Fibroblast of skin of right biceps (primary cell): ENCODE data around the gene PDE6B.
"Not testable (repeated sequence)": the region's sequence is repeated elsewhere in the genome, so short reads cannot be mapped to it uniquely, and the experiment has no call there.

Source experiments
- DNase-seq: peaks from one replicate; pipeline ENCODE4 v3.0.0-alpha.2; 2013

The PDE6B gene

DNA sequence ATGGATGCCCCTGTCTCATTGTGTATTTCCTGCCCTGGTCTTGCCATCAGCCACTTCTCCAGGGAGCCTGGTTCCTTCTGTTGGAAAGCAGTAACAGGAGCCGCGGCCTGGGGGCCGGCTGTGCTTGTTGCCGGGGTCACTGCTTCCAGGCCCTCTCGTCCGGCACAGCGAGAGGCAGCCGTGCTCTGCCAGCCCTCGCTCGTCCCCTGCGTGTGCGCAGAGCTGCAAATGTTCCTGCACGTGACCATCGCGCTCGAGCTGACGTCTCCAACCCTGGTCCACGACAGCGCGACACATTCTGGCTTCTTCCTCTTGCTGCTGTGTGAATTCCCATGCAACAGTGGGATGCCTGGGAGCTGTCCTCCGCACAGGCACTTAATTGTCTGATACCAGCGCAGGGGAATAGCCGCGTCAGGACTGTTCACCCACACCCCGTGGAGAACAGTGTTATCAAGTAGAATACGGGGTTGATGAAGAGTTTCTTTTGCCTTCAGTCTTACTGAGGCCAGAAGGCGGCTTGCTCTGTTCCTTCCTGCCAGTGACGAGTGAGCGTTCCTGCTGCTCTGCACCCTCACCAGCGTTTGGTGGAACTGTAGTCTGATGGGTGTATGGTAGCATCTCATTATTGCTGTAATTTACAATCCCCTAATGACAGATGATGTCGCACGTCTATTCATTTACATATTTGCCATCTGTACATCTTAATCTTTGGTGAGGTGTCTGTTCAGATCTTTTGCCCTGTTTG, 12.3 kb downstream of the PDE6B start:
- DNase-seq, result no peak

DNA sequence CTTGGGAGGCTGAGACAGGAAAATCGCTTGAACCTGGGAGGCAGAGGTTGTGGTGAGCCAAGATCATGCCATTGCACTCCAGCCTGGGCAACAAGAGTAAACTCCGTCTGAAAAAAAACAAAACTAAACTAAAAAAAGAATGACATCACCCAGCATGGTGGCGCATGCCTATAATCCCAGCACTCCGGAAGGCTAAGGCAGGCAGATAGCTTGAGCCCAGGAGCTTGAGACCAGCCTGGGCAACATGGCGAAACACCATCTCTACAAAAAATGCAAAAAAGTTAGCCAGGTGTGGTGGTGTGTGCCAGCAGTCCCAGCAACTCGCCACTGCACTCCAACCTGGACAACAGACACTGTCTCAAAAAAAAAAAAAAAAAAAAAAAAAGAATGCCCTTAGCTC, 17.0 kb downstream of the PDE6B start:
- not testable (repeated sequence) for DNase-seq

DNA sequence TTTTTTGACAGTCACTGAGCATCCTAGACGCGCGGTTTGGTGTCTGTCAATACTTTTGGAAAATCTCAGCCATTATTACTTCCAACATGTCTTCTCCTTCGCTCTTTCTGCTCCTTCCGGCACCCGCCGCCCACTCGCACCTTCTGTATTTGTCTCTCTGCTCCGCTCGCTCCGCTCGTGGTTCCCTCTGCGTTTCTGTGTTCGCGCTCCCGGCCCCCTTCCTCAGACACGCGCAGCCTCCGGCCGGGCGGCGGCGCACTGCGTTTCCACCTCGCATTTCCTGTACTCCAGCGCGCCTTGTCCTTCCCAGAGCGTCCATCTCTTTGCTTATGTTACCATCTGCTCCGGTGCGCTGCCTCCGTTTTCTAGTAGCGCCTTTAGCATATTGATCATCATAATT, 21.1 kb downstream of the PDE6B start:
- no peak for DNase-seq

DNA sequence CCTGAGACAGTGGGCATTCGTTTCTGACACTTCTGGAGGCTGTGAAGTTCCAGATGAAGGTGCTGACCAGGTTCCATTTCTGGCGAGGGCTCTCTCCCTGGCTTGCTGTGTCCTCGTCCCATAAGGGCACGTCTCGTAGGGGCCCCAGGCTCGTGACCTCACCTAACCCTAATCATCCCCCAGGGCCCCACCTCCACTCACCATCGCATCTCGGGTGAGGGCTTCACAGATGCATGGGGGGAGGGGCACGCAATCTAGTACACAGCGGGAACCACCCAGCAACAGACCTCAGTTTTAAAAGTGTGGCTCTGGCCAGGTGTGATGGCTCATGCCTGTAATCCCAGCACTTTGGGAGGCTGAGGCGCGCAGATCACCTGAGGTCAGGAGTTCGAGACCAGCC, 22.1 kb downstream of the PDE6B start:
- DNase-seq, result no peak

DNA sequence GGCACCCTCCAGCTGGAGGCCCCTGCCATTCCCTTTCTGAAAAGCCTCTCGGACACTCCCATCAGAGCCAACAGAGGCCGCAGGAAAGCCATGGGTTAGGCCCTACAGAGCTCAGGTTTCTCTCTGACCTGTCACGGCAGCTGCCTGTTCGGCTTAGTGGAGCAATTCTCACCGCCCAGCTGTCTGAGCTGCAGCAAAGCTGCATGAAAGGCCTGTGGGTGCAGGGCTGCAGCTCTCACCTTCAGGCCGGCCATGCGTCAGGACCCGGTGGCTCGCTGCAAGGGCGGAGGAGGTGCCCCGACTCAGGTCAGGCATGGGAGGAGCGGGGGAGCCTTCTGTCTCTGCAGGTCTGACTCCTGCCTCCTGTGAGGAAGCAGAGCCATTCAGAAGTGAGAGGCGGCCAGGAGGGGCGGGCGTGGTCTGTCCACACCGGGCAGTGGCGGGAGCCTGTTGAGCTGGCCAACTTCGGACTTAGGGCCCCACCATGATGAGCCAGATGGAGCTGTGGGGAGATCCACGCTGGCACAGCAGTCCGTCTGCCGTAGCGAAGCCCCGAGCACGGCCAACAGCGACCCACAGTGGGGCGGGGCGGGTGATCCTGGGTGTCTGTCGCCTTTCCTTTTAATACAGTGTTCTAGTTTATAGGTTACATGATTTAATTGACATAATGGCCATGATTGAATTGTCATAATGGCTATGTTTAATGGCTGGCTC, 23.4 kb downstream of the PDE6B start:
- DNase-seq, result no peak

DNA sequence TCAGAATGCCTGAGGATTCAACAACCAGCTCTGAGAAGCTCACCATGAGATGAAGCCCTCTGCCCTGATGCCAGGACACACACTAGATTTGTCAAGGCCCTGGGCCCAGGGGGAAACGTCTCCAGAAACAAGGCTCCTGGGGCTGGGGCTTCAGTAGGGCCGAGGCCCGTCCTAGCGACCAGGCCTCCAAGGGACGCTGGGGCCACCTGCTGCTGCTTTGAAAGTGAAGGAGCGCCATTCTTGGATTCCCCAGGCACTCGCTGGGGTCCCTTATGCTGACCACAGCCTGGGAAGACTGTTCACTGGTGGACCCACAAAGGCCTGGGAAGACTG, 23.9 kb downstream of the PDE6B start:
- DNase-seq, result no peak

DNA sequence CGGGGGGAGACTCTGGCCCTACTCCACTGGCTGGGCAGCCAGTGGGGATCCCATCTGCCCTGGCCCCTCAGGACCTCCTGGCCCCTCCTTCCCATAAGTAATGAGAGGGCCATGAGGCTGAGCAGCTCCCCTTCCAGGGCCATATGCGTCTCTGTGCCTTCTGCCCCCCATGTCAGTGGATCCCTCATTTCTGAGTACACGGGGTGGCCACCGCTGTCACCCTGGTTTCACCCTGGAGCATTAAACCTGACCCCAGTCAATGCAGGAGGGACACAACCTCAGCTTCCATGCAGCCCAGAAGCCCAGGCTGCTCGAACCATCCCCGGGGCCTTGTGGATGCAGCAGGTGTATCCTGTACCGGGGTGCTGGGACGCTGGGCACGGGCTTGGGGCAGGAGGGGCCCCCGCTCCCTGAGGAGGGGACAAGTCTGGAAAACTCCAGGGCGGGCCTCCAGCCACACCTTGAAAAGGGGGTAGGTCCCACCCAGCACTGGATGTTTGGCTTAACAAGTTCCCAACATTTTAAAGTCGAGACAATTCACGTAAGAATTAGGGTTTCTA, 24.5 kb downstream of the PDE6B start:
- no peak for DNase-seq

DNA sequence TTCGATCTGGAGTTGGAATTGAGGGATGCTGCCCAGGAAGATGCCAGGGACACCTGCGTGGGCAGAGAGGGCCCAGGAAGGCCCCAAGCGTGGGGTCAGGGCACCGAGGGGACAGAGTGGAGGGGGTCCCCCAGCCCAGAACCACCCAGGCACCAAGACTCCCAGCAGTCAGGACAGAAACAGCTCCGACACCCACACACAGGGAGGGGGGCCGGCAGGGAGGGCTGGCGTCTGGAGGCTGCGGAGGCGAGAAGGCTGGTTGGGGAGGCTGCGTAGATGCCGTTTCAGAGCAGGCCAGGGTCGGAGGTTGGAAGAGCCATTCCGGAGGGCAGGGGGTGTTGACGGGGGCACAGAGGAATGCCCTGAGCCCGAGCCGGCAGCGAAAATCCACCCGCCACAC, 25.1 kb downstream of the PDE6B start:
- no peak for DNase-seq

DNA sequence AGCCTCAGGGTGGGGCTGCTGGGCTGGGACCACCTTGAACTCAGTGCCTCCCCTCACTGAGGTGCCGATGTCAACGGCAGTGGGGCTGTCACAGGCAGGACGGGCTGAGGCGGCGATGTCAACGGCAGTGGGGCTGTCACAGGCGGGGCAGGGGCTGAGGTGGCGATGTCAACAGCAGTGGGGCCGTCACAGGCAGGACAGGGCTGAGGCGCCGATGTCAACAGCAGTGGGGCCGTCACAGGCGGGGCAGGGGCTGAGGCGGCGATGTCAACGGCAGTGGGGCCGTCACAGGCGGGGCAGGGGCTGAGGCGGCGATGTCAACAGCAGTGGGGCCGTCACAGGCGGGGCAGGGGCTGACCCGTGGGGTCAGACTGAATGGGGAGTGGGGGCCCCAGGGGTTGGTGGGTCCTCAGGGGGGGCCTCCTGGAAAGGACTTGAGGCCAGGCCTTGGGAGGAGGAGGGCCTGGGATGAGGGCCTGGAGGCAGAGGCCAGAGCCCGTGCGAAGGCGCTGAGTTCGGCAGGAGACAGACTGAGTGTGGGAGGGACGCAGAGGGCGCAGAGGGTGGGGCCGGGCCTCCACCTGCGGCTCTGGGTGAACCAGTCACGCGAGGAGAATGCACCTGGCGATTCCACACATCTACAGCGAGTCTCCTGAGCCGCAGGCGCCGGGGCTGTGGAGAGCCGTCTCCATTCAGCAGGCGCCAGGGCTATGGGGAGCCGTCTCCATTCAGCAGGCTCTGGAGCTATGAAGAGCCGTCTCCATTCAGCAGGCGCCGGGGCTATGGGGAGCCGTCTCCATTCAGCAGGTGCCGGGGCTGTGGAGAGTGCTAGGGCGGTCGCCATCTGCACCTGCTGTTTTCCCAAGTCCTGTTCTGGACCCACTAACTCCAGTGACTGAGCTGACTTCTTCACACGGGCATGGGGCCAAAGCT, 25.8 kb downstream of the PDE6B start:
- no peak for DNase-seq

DNA sequence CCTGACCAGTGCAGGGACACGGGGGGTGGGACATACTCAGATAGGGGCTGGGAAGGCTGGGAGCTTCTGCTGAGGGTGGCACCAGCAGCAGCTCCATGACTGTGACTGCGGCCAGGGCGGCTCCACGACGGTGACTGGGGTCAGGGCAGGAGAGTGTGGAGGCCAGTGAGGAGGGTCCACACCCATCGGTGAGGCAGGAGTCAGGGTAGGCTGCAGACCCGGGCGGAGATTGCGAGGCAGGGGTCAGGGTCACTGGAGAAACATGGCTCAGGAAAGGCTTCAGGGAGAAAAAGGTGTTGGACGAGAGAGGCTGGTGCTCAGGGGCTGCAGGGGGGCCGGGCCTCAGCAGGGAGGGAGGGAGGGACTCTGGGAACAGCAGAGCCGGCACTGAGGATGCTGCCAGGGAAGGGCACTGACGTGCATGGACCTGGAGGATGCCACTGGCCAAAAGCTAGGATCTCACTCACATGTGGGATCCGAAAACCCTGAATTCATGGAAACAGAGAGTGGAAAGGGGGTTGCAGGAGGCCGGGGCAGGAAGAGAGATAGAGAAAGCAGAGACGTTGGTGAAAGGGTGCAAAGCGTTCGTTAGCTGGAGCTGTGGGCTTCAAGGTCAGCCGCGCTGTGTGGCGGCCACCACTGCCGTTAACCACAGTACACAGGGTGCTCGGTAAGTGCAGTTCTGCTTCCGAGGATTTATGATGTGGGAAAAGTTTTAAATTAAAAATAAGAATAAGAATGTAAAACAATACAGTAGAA, 26.7 kb downstream of the PDE6B start:
- DNase-seq, result no peak

DNA sequence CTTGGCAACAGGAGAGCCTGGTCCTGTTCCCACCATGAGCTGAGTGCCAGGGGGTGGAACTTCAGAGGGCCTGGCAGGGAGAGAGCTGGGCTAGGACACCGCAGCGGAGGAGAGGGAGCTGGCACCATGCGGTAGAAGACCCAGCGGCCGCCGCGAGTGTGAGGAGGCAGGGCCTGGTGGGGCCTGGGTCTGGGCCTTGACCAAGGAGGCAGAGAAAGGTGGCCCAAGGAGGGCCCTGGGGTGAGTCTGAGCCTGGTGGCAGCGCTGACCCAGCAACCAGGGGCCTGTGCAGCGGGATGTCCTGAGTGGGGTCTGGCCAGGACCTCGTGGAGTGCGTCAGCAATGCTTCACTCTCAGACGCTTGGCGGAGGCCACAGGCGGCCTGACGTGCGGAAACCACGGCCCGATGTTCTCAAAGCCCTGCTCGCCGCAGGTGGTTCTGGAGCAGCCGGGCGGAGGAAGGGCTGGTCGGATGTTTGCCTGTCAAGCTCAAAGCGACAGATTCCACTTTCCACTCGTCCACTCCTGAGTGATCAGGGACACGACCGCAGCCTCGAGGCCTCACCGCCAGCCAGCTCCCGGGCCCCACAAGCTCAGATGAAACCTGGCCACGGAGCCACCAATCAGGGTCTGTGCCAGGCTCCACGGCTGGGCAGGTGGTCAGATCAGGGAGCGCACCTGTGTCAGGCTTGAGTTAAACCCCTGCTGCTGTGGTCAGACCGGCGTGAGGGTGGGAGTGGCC, 27.9 kb downstream of the PDE6B start:
- DNase-seq, result no peak

DNA sequence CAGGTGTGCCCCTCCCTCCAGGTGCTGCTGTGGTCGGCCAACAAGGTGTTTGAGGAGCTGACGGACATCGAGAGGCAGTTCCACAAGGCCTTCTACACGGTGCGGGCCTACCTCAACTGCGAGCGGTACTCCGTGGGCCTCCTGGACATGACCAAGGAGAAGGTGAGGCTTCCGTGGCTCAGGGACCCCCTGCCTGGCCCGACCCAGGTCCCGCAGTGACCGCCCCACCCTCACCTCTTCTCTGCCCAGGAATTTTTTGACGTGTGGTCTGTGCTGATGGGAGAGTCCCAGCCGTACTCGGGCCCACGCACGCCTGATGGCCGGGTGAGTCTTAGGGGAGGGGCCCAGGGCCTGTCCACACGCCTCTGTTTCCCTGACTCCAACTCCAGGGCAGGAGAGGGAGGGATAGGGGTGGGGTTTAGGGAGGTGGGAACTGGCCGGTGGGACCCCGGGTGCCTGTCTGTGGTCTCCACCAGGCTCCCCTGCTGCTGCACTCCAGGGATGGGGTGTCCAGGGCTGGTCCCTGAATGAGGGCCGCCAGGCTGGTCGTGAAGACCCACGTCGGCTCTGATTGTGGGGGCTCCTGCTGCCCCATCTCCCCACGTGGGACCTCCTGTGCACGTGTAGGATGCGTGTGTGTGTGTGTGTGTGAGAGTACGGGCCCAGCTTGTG, 28.6 kb downstream of the PDE6B start:
- no peak for DNase-seq

DNA sequence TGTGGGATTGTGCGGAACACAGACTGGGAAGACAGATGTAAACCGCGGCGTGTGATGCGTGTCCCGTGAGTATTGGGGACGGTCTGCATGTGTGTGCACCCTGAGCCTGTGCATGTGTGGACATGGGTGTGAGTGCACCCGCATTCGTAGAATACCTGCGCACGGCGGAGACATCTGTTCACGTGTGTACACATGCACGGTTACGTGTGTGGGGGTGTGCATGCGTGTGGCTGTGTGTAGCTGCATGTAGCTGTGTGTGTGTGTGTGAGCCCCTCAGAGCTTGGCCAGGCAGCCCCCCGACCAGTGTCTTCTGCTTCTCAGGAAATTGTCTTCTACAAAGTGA, 29.1 kb downstream of the PDE6B start:
- DNase-seq, result no peak

DNA sequence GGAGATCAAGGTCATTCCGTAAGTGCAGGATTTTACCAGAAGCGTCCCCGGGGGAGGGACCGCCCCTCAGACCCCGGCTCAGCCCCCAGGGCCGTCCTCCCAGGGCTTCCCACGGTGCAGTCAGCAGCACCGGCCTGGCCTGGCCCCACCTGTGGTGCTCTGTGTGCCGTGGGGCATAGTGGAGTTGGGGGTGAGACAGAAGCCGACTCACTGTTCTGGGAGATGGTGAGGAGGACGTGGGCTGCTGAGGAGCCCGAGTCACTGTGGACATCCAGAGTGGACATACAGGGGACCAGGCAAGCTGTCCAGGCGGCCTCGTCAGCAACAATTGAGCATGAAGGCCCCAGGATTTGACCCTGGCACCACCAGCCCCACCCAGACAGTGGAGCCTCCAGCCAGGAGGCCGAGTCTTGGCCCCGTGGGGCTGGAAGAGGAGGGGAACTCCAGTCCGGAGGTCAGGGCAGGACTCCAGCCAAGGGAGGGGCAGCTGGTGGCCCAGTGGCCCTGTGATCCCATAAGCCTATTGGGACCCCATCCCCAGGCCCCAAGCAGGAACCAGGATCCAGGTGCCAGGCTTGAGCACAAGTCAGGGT, 29.6 kb downstream of the PDE6B start:
- DNase-seq, result no peak

DNA sequence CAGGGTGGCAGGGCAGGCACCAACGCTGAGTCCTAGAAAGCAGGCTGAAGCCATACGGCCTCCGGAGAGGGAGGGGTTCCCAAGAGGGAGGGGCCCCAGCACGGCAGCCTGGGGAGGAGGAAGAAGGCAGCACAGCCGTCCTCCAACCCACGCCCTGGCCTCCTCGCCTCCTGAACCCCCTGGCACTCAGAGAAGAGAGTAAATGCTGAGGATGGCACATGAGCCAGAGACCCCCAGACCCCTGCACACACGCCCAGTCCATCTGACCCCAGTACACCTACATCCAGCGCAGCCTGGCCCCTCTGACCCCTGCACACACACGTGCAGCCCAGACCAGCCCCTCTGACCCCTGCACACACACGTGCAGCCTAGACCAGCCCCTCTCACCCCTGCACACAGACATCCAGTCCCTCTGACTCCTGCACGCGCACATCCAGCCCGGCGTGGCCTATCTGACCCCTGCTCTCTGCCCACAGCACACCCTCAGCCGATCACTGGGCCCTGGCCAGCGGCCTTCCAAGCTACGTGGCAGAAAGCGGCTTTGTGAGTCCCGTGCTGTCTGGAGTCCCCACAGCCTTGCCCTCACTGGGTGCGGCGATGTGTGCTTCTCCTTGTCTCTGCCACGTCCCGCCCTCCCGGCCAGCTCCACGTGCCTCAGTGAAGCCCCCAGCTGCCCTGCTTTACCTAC, 30.2 kb downstream of the PDE6B start:
- DNase-seq, result no peak

DNA sequence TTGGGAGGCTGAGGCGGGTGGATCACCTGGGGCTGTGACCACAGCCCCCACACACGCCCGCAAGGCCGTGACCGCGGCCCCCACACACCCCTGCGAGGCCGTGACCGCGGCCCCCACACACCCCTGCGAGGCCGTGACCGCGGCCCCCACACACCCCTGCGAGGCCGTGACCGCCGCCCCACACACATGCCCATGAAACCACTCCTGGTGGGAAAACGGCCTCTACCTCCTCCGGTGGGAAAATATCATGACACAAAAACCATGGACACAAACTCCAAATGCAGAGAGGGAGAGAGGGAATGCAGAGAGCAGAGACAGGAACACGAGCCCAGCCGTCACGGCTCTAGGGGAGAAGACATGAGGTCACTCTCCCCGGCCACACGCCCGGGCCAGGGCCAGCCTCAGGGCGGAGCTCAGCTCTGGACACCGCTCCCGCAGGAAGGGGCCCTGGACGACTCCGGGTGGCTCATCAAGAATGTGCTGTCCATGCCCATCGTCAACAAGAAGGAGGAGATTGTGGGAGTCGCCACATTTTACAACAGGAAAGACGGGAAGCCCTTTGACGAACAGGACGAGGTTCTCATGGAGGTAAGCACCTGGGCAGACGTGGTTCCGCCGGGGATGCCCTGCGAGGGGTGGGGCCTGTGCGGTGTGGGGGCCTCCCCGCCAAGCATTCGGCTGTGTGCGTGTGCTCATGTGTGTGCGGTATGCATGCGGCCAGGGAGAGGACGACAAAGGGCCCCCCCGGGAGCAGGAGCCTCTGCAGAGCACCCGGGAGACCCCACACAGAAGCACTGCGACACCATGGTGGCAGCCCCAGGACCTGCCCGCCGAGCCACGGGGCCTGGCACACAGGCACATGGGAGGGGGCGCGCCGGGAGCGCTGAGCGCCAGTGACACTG, 31.3 kb downstream of the PDE6B start:
- DNase-seq, result no peak

DNA sequence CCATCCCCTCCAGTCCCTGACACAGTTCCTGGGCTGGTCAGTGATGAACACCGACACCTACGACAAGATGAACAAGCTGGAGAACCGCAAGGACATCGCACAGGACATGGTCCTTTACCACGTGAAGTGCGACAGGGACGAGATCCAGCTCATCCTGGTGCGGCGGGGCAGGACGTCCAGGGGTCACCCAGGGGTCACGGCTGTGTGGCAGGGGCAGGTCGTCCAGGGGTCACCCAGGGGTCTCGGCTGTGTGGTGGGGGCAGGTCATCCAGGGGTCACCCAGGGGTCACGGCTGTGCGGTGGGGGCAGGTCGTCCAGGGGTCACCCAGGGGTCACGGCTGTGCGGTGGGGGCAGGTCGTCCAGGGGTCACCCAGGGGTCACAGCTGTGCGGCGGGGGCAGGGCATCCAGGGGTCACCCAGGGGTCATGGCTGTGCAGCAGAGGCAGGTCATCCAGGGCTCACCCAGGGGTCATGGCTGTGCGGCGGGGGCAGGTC, 32.0 kb downstream of the PDE6B start:
- DNase-seq, result no peak

DNA sequence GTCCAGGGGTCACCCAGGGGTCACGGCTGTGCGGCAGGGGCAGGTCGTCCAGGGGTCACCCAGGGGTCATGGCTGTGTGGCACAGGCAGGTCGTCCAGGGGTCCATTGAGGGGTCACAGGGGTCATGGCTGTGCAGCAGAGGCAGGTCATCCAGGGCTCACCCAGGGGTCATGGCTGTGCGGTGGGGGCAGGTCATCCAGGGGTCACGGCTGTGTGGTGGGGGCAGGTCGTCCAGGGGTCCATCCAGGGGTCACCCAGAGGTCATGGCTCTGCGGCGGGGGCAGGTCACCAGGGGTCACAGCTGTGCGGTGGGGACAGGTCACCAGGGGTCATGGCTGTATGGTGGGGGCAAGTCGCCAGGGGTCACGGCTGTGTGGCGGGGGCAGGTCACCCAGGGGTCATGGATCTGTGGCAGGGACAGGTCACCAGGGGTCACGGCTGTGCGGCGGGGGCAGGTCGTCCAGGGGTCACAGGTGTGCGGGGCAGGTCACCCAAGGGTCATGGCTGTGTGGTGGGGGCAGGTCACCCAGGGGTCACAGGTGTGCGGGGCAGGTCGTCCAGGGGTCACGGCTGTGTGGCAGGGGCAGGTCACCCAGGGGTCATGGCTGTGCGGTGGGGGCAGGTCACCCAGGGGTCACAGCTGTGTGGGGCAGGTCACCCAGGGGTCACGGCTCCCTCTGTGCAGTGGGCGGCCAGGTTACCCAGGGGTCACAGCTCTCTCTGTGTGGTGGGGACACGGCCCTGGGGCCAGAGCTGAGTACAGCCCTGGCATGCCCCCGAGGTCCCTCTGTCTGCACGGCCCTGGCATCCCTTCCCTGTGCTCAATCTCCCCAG, 32.7 kb downstream of the PDE6B start:
- no peak for DNase-seq
